B cell (primary cell): ENCODE measurements around the gene HEXIM2. TPM values are rescaled to one million over a fixed set of nuclear protein-coding genes. Genes with fewer than 3 reads are reported as not detected.

Experiments used
- ATAC-seq: fragments of 200-7000 bp; cut with Tn5 transposase; one replicate; pipeline ENCODE4 v1.10.0; 2021; ENCODE audit warnings: low read depth, mild to moderate bottlenecking, moderate number of reproducible peaks, moderate library complexity
- CTCF ChIA-PET: fragments of 350-600 bp; sonication (Branson Sonifier 250); formaldehyde crosslinking; loops from one replicate; lab custom pipeline; 2021; ENCODE audit warnings: antibody characterized with exemption, inconsistent platforms; lab: Charles Lee
- POLR2A ChIA-PET: fragments of 350-600 bp; sonication (Branson Sonifier 250); formaldehyde crosslinking; loops from one replicate; lab custom pipeline; 2021; ENCODE audit warnings: antibody characterized with exemption; lab: Charles Lee
- DNase-seq: peaks from one replicate; pipeline ENCODE4 v3.0.0; 2013
- H2AFZ ChIP-seq: 2 replicates; pipeline ENCODE4 v1.6.1; 2012; ENCODE audit warnings: mild to moderate bottlenecking, low read depth, low read length; ENCODE audit not compliant: insufficient read depth, poor library complexity, severe bottlenecking
- H3K27ac ChIP-seq, 2 donors: 1 replicate in 1 of 2; 2 replicates in 1 of 2; pipeline ENCODE4 v1.5.1; 2012 to 2013; ENCODE audit warnings: low read length in 2 of 2, mild to moderate bottlenecking in 2 of 2, moderate library complexity in 1 of 2
- H3K27me3 ChIP-seq, 4 experiments: fragments of 200-600 bp in 1 of 4; sonication (generic) in 1 of 4; replicated peaks in 1 of 4; 1 replicate in 2 of 4; 2 replicates in 2 of 4; pipeline versions ENCODE4 v1.6.1 to v1.7.0; 2013 to 2016; ENCODE audit warnings: low read length in 3 of 4, mild to moderate bottlenecking in 2 of 4, mixed read lengths in 1 of 4, moderate library complexity in 1 of 4; ENCODE audit not compliant: insufficient read depth in 4 of 4, control insufficient read depth in 3 of 4; ENCODE audit errors: control extremely low read depth in 1 of 4
- H3K36me3 ChIP-seq, 2 experiments: replicated peaks in 1 of 2; 1 replicate in 1 of 2; 2 replicates in 1 of 2; pipeline versions ENCODE4 v1.6.1 to v1.7.1; 2013; ENCODE audit warnings: low read length in 1 of 2; ENCODE audit not compliant: insufficient read depth in 2 of 2, control insufficient read depth in 1 of 2; ENCODE audit errors: control extremely low read depth in 1 of 2, extremely low read depth in 1 of 2
- H3K4me1 ChIP-seq, 2 donors: fragments of 200-600 bp in 1 of 2; sonication (generic) in 1 of 2; 1 replicate in 1 of 2; 2 replicates in 1 of 2; pipeline versions ENCODE4 v1.5.1 to v1.6.1; 2013 to 2017; ENCODE audit warnings: low read length in 2 of 2; ENCODE audit not compliant: control insufficient read depth in 2 of 2, insufficient read depth in 2 of 2
- H3K4me2 ChIP-seq: replicated peaks from 2 replicates; pipeline ENCODE3; 2012; ENCODE audit warnings: mild to moderate bottlenecking, low read depth, low read length; ENCODE audit not compliant: poor library complexity, severe bottlenecking
- H3K4me3 ChIP-seq, 5 experiments: fragments of 200-600 bp in 1 of 5; sonication (generic) in 1 of 5; 1 replicate in 3 of 5; 2 replicates in 2 of 5; pipeline versions ENCODE4 v1.5.1 to v1.7.0; 2011 to 2016; ENCODE audit warnings: low read length in 4 of 5, mild to moderate bottlenecking in 4 of 5, low read depth in 2 of 5, control low read depth in 1 of 5, moderate library complexity in 1 of 5; ENCODE audit not compliant: insufficient read depth in 1 of 5; ENCODE audit errors: control extremely low read depth in 1 of 5, extremely low read depth in 1 of 5
- H3K79me2 ChIP-seq: fragments of 200-600 bp; sonication (generic); one replicate; pipeline ENCODE4 v1.6.0; 2016; ENCODE audit warnings: low read length; ENCODE audit not compliant: control insufficient read depth, insufficient read depth
- H3K9ac ChIP-seq: fragments of 200-600 bp; sonication (generic); 2 replicates; pipeline ENCODE4 v1.6.1; 2017; ENCODE audit warnings: mild to moderate bottlenecking, low read length, moderate library complexity
- H3K9me3 ChIP-seq, 3 donors: one replicate each; pipeline versions ENCODE4 v1.6.1 to v1.7.1; 2013; ENCODE audit warnings: low read length in 2 of 3; ENCODE audit not compliant: control insufficient read depth in 2 of 3, insufficient read depth in 1 of 3; ENCODE audit errors: control extremely low read depth in 1 of 3
- H4K20me1 ChIP-seq: 2 replicates; pipeline ENCODE4 v1.6.0; 2012; ENCODE audit warnings: mild to moderate bottlenecking, low read length; ENCODE audit not compliant: insufficient read depth, control insufficient read depth, poor library complexity, severe bottlenecking
- H3K27ac Mint-ChIP-seq: one replicate; pipeline ENCODE4 v1.8.0; 2021; ENCODE audit warnings: mixed read lengths
- H3K27me3 Mint-ChIP-seq: one replicate; pipeline ENCODE4 v1.8.0; 2021; ENCODE audit warnings: mixed read lengths
- H3K4me1 Mint-ChIP-seq: one replicate; pipeline ENCODE4 v1.8.0; 2021; ENCODE audit warnings: mixed read lengths
- H3K4me3 Mint-ChIP-seq: one replicate; pipeline ENCODE4 v1.8.0; 2021; ENCODE audit warnings: mixed read lengths
- H3K9me3 Mint-ChIP-seq: one replicate; pipeline ENCODE4 v1.8.0; 2022; ENCODE audit warnings: mixed read lengths; ENCODE audit not compliant: insufficient read depth
- CTCF ChIP-seq: fragments of 200-600 bp; IDR thresholded peaks from one replicate; pipeline ENCODE4 v1.8.0; 2022; ENCODE audit warnings: antibody characterized with exemption, mild to moderate bottlenecking
- EZH2 ChIP-seq: IDR thresholded peaks from 2 replicates; pipeline ENCODE4 v1.6.1; 2012; ENCODE audit warnings: borderline replicate concordance, low read depth, mild to moderate bottlenecking, moderate library complexity, low read length; ENCODE audit not compliant: insufficient read depth, poor library complexity, severe bottlenecking
- WGBS: methylation state at CpG from one replicate; pipeline ENCODE4 v1.1.5; 2013; ENCODE audit warnings: missing lambda C conversion rate; ENCODE audit not compliant: insufficient coverage; 5-methylcytosine and 5-hydroxymethylcytosine counted together
- intact Hi-C: fragments of 100-400 bp; cut with micrococcal nuclease; formaldehyde crosslinking; loops from one replicate; pipeline ENCODE4 v1.10.0; 2022
- polyA plus RNA-seq: library from polyadenylated mRNA; depleted of rRNA; stranded (reverse); fragments of >200 nt; gene quantifications from 2 replicates; pipeline ENCODE4 v1.2.3, GENCODE V29; 2012
- total RNA-seq, 2 donors: library from RNA; stranded (reverse); fragments of 120-200 nt in 1 of 2; gene quantifications; 1 replicate in 1 of 2; 2 replicates in 1 of 2; pipeline versions ENCODE4 v1.2.3 to v1.2.4, GENCODE V29; 2013 to 2022

The HEXIM2 gene
- total and polyA plus RNA-seq, 2 donors (not counting 1 experiment from before 2014, with no cell fraction given) = 3.7 to 10.0 TPM

- H3K79me2 ChIP-seq = no peaks in the 10 kb centered on the region
- Mint-ChIP-seq H3K27me3 (peaks cover 5% of the 10 kb centered on the region), H3K27ac (no peak overlapping the region), H3K4me1 (no peaks in the 10 kb centered on the region), H3K4me3 (no peak overlapping the region), H3K9me3 (no peaks in the 10 kb centered on the region)
- WGBS = 100% methylated on average over 4 of the region's 4 CpGs
- H3K9ac ChIP-seq = no peak overlapping the region
- DNase-seq = no peak
- TF ChIP-seq EZH2 (no peak), CTCF (no peak)
- POLR2A ChIA-PET = no interaction called here
- intact Hi-C loops = no loop called here
- H4K20me1 ChIP-seq = no peaks in the 10 kb centered on the region
- H3K36me3 ChIP-seq = no peaks in the 10 kb centered on the region
- CTCF ChIA-PET = interaction anchor here (2.6 kb wide), 1 partner anchor 18 kb away, joined by 7 read pairs; no protein-coding TSS in a partner anchor
- H3K27ac ChIP-seq = no peak overlapping the region
- no peak overlapping the region for H2AFZ ChIP-seq
- no peaks in the 10 kb centered on the region for H3K9me3 ChIP-seq
- peaks cover 0 to 3% of the 10 kb centered on the region in 2 donors for H3K4me1 ChIP-seq
- ATAC-seq = no peak
- no peak overlapping the region for H3K4me3 ChIP-seq
- peaks cover 0 to 7% (median 0%) of the 10 kb centered on the region in 4 experiments for H3K27me3 ChIP-seq
- no peak overlapping the region for H3K4me2 ChIP-seq
Measured at GRCh38 chr17:45117334-45117733, 44.3 kb upstream of the HEXIM2 start.

- H3K4me1 Mint-ChIP-seq = no peaks in the 10 kb centered on the region
- Histone ChIP-seq H3K4me3 (no peak overlapping the region), H2AFZ (no peak overlapping the region), H3K4me1 (no peaks in the 10 kb centered on the region), H3K27me3 (peaks cover 0 to 7% (median 0%) of the 10 kb centered on the region in 4 experiments), H3K27ac (no peak overlapping the region), H3K9me3 (no peaks in the 10 kb centered on the region), H3K4me2 (no peak overlapping the region), H3K9ac (no peak overlapping the region), H4K20me1 (no peaks in the 10 kb centered on the region), H3K79me2 (no peaks in the 10 kb centered on the region), H3K36me3 (no peaks in the 10 kb centered on the region)
- ChIA-PET POLR2A (no interaction called here), CTCF (interaction anchor here (0.8 to 2.6 kb wide), 3 partner anchors 15 to 19 kb away, joined by 5 to 7 read pairs (median 5); partner anchors contain the start of gene ACBD4)
- intact Hi-C loops = no loop called here
- H3K27me3 Mint-ChIP-seq = peaks cover 5% of the 10 kb centered on the region
- ATAC-seq = no peak
- DNase-seq = no peak
- no peaks in the 10 kb centered on the region for H3K9me3 Mint-ChIP-seq
- no peak overlapping the region for H3K4me3 Mint-ChIP-seq
- 93% methylated on average over 16 of the region's 20 CpGs for WGBS
- TF ChIP-seq EZH2 = no peak
- TF ChIP-seq CTCF = no peak
- H3K27ac Mint-ChIP-seq = no peak overlapping the region
Measured at GRCh38 chr17:45117848-45118646, 43.6 kb upstream of the HEXIM2 start.
